GM12878 (cell line): Measurements from ENCODE around the gene PPP2R1B. TPM values are rescaled to one million over a fixed set of nuclear protein-coding genes. Genes with fewer than 3 reads are reported as not detected.

Source experiments
- ATAC-seq: fragments of 200-7000 bp; cut with Tn5 transposase; 3 replicates; pipeline ENCODE4 v1.9.1; 2020; ENCODE audit warnings: mild to moderate bottlenecking, moderate library complexity
- BruUV-seq: library from RNA; stranded (reverse); fragments of 400-500 nt; replicated peaks from 2 replicates; lab custom pipeline; 2021; lab: Mats Ljungman, UMichigan
- CTCF ChIA-PET: fragments of 300-600 bp; sonication (Branson Sonifier 250); formaldehyde crosslinking; extraction: SDS; loops from one replicate; lab custom pipeline; 2021; ENCODE audit warnings: inconsistent platforms; lab: Yijun Ruan, JAX
- POLR2A ChIA-PET: fragments of 350-600 bp; formaldehyde crosslinking; extraction: SDS; loops from one replicate; lab custom pipeline; 2021; ENCODE audit warnings: inconsistent platforms; lab: Charles Lee
- RAD21 ChIA-PET: fragments of 300-600 bp; sonication (Branson Sonifier 250); formaldehyde crosslinking; loops from one replicate; lab custom pipeline; 2023; ENCODE audit warnings: antibody characterized with exemption; ENCODE audit not compliant: unreplicated experiment; lab: Charles Lee
- SMC1A ChIA-PET: fragments of 300-600 bp; sonication (Branson Sonifier 250); formaldehyde crosslinking; loops from one replicate; lab custom pipeline; 2023; ENCODE audit not compliant: unreplicated experiment, uncharacterized antibody; lab: Charles Lee
- DNase-seq: peaks from one replicate; pipeline ENCODE4 v3.0.0-alpha.2; 2011; ENCODE audit warnings: low read depth, low spot score
- FAIRE-seq: peaks from 3 replicates; lab custom pipeline; 2011; peaks lifted over from hg19 to GRCh38; lab: Jason Lieb, UNC
- H2AFZ ChIP-seq: 2 replicates; pipeline ENCODE4 v1.6.0; 2011; ENCODE audit warnings: low read depth, low read length, control low read depth; ENCODE audit not compliant: control insufficient read depth
- H3K27ac ChIP-seq: 2 replicates; pipeline ENCODE4 v1.5.1; 2011; ENCODE audit warnings: control low read depth; ENCODE audit not compliant: control insufficient read depth, insufficient read depth
- H3K27me3 ChIP-seq, 2 experiments: replicated peaks in 1 of 2; 2 replicates each; pipeline versions ENCODE4 v1.6.0 to v1.6.1; 2011; ENCODE audit warnings: low read length in 1 of 2; ENCODE audit not compliant: control insufficient read depth in 2 of 2, insufficient read depth in 2 of 2
- H3K36me3 ChIP-seq, 2 experiments: 2 replicates each; pipeline ENCODE4 v1.5.1; 2011; ENCODE audit warnings: low read length in 1 of 2; ENCODE audit not compliant: control insufficient read depth in 2 of 2, insufficient read depth in 2 of 2
- H3K4me1 ChIP-seq: 2 replicates; pipeline ENCODE4 v1.6.1; 2011; ENCODE audit warnings: mild to moderate bottlenecking, low read length, moderate library complexity, mixed read lengths; ENCODE audit not compliant: control insufficient read depth, insufficient read depth
- H3K4me2 ChIP-seq: 2 replicates; pipeline ENCODE4 v1.6.0; 2011; ENCODE audit warnings: control low read depth; ENCODE audit not compliant: control insufficient read depth, insufficient read depth
- H3K4me3 ChIP-seq: fragments of 200-600 bp; sonication (generic); 2 replicates; pipeline ENCODE4 v1.5.1; 2016
- H3K79me2 ChIP-seq: 2 replicates; pipeline ENCODE4 v1.6.0; 2011; ENCODE audit warnings: low read length; ENCODE audit not compliant: control insufficient read depth, insufficient read depth
- H3K9ac ChIP-seq: 2 replicates; pipeline ENCODE4 v1.8.0; 2011; ENCODE audit warnings: low read length, control low read depth, mixed read lengths; ENCODE audit not compliant: control insufficient read depth, insufficient read depth
- H3K9me3 ChIP-seq: replicated peaks from 3 replicates; pipeline ENCODE4 v1.5.1; 2011; ENCODE audit warnings: mild to moderate bottlenecking, low read length; ENCODE audit not compliant: control insufficient read depth, insufficient read depth
- H4K20me1 ChIP-seq: 2 replicates; pipeline ENCODE4 v1.6.0; 2011; ENCODE audit not compliant: control insufficient read depth, insufficient read depth
- CHD4 ChIP-seq: fragments of 200-600 bp; sonication (generic); IDR thresholded peaks from 2 replicates; pipeline ENCODE4 v1.6.1; 2016; ENCODE audit warnings: mild to moderate bottlenecking
- GABPA ChIP-seq: IDR thresholded peaks from 2 replicates; pipeline ENCODE4 v1.6.1; 2014; ENCODE audit warnings: antibody characterized with exemption, low read depth, mild to moderate bottlenecking, inconsistent platforms
- JUND ChIP-seq: IDR thresholded peaks from 2 replicates; pipeline ENCODE4 v1.6.1; 2012; ENCODE audit warnings: low read depth, mild to moderate bottlenecking, low read length, improper control_type of control experiment, moderate library complexity
- RELA ChIP-seq: fragments of 450-650 bp; IDR thresholded peaks from 2 replicates; pipeline ENCODE4 v1.8.0; 2014; ENCODE audit warnings: borderline replicate concordance; ENCODE audit not compliant: partially characterized antibody
- SMARCA5 ChIP-seq: fragments of 450-650 bp; IDR thresholded peaks from 2 replicates; pipeline ENCODE4 v1.6.1; 2017; ENCODE audit warnings: mild to moderate bottlenecking
- ZNF622 ChIP-seq: fragments of 450-650 bp; IDR thresholded peaks from 2 replicates; pipeline ENCODE4 v1.6.1; 2017; ENCODE audit warnings: mild to moderate bottlenecking, inconsistent platforms
- WGBS: methylation state at CpG from one replicate; pipeline ENCODE4 v1.1.6; 2016; ENCODE audit warnings: low lambda C conversion rate; ENCODE audit not compliant: insufficient replicate concordance, insufficient coverage; ENCODE audit errors: missing lambda C conversion rate; 5-methylcytosine and 5-hydroxymethylcytosine counted together
- in situ Hi-C: fragments of 300-500 bp; cut with MboI; formaldehyde crosslinking; loops from 9 replicates; pipeline ENCODE4 v1.14.3; 2018; ENCODE audit warnings: mixed read lengths
- intact Hi-C: fragments of 100-400 bp; cut with micrococcal nuclease; formaldehyde crosslinking; loops from one replicate; pipeline ENCODE4 v1.14.2; 2022; ENCODE audit not compliant: unreplicated experiment
- polyA plus RNA-seq, 11 experiments: library from polyadenylated mRNA; depleted of rRNA in 4 of 11; unstranded in 6 of 11; stranded (reverse) in 5 of 11; fragments of >200 nt; fragmentation: Nextera tagmentation in 4 of 11; fragmentation: Illumina TruSeq in 1 of 11; extraction: Ambion mirVana in 4 of 11; extraction: Trizol in 1 of 11; gene quantifications; 1 replicate in 1 of 11; 2 replicates in 10 of 11; pipeline versions ENCODE4 v1.2.1 to v1.2.3, GENCODE V29; 2011 to 2016; ENCODE audit warnings: inconsistent platforms in 2 of 11, missing spikeins in 2 of 11, low read depth in 1 of 11
- total RNA-seq, 4 experiments: library from RNA; depleted of rRNA in 3 of 4; stranded (reverse); fragments of >200 nt in 3 of 4; fragmentation: Illumina TruSeq in 1 of 4; extraction: Trizol in 1 of 4; gene quantifications; 2 replicates each; pipeline versions ENCODE4 v1.2.1 to v1.2.3, GENCODE V29; 2013 to 2021
- TF ChIP-seq, protein P1 (sequence below): IDR thresholded peaks from 2 replicates; pipeline ENCODE4 v1.6.1; 2011; ENCODE audit warnings: low read depth, mild to moderate bottlenecking, low read length, moderate library complexity, borderline replicate concordance; ENCODE audit errors: extremely low read depth

Gene PPP2R1B
- total and polyA plus RNA-seq, 10 of the 15 experiments (the other 5 are each of a cell fraction or from before 2014, with no cell fraction given), result 26.6 to 68.2 (median 35.7) TPM

DNA sequence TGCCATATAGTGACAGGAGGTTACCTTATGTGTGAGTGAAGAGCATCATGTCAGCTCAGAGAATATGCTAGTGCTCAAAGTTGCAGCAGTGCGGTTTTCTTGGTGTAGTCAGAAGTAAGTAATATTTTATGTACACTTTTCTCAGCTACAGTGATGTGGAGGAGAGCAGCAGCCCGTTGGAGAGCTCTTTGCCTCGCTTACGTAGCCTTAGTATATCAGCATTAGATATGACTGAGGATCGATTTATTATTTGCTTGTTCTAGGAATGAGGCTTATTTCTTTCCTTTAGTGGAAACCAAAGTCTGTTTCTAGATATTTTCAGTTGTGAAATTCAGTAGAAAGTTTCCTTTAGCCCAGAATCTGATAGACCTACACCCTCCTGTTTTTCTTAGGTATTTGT is 63.6 kb downstream of the PPP2R1B start:
- TF ChIP-seq JUND (no peak), ZNF622 (no peak)
- Histone ChIP-seq H3K27me3 (no peaks in the 10 kb centered on the region), H3K4me2 (no peak overlapping the region), H3K4me1 (peaks cover 7% of the 10 kb centered on the region), H3K9me3 (no peaks in the 10 kb centered on the region), H4K20me1 (no peaks in the 10 kb centered on the region), H3K36me3 (peaks cover 0 to 14% of the 10 kb centered on the region in 2 experiments; a peak in 3 of 4 replicates), H2AFZ (no peak overlapping the region), H3K79me2 (no peaks in the 10 kb centered on the region), H3K4me3 (no peak overlapping the region), H3K27ac (no peak overlapping the region), H3K9ac (no peak overlapping the region)
- intact Hi-C loops (no loop called here), in situ Hi-C loops (no loop called here)
- WGBS, result 95% methylated on average over 5 of the region's 5 CpGs
- no TSS peak for BruUV-seq
- ATAC-seq (no peak), DNase-seq (no peak), FAIRE-seq (no peak)
- ChIA-PET SMC1A (no interaction called here), POLR2A (no interaction called here), CTCF (interaction anchor here (1.4 kb wide), 1 partner anchor 116 kb away, joined by 4 read pairs; no protein-coding TSS in a partner anchor), RAD21 (no interaction called here)

DNA sequence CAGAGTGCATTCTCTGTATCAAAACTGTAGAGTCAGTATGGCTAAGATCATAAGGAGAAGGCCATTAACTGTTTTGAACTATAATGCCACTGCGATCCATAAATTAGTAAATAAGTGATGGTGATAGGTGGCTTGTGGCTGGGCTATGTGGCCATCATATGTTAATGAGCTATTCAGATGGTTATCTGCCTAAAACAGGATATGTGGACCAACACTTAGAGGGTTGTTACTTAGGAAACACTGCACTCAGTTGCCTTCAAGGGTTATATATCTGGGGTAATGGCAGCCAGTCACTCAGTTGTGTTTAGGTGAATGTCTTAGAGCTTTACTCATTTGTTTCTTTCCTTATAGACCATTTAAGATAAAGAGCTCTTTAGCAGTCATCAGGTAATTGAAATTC is 66.0 kb downstream of the PPP2R1B start:
- H3K9ac ChIP-seq, result no peak overlapping the region
- CTCF ChIA-PET, result interaction anchor here (1.0 to 5.3 kb wide), 8 partner anchors 15 to 141 kb away, joined by 3 to 21 read pairs (median 4); no protein-coding TSS in a partner anchor
- no peaks in the 10 kb centered on the region for H3K79me2 ChIP-seq
- no peaks in the 10 kb centered on the region for H3K9me3 ChIP-seq
- peaks cover 0 to 11% of the 10 kb centered on the region in 2 experiments; a peak in 3 of 4 replicates for H3K36me3 ChIP-seq
- no peak overlapping the region for H3K4me3 ChIP-seq
- no peak for TF ChIP-seq CHD4
- TF ChIP-seq GABPA, result no peak
- TF ChIP-seq, protein P1, sequence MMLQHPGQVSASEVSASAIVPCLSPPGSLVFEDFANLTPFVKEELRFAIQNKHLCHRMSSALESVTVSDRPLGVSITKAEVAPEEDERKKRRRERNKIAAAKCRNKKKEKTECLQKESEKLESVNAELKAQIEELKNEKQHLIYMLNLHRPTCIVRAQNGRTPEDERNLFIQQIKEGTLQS, result no peak
- no peak for TF ChIP-seq SMARCA5
- TF ChIP-seq RELA, result no peak
- TF ChIP-seq, all 136 proteins: peak for 0
- DNase-seq (no peak), ATAC-seq (no peak), FAIRE-seq (no peak)
- ChIA-PET SMC1A (interaction anchor here (0.7 to 4.0 kb wide), 10 partner anchors 11 to 96 kb away, joined by 3 to 28 read pairs (median 6); no protein-coding TSS in a partner anchor), POLR2A (no interaction called here), RAD21 (interaction anchor here (1.2 to 1.9 kb wide), 3 partner anchors 24 to 96 kb away, joined by 3 to 10 read pairs (median 4); no protein-coding TSS in a partner anchor)
- intact Hi-C loops (no loop called here), in situ Hi-C loops (no loop called here)
- Histone ChIP-seq H2AFZ (no peak overlapping the region), H4K20me1 (no peaks in the 10 kb centered on the region), H3K4me2 (no peak overlapping the region), H3K4me1 (peaks cover 9% of the 10 kb centered on the region), H3K27ac (no peak overlapping the region), H3K27me3 (no peaks in the 10 kb centered on the region)
- 97% methylated on average over 1 of the region's 1 CpG for WGBS
- no TSS peak for BruUV-seq
